Activated naive CD4-positive, alpha-beta T cell (primary cell): ENCODE data around the gene ITPK1.
"Not testable (repeated sequence)": the region's sequence is repeated elsewhere in the genome, so short reads cannot be mapped to it uniquely, and the experiment has no call there.

Experiments
- DNase-seq, 4 experiments: peaks; one replicate each; lab custom pipeline; 2025; lab: John Stamatoyannopoulos, UW

Gene ITPK1

DNA sequence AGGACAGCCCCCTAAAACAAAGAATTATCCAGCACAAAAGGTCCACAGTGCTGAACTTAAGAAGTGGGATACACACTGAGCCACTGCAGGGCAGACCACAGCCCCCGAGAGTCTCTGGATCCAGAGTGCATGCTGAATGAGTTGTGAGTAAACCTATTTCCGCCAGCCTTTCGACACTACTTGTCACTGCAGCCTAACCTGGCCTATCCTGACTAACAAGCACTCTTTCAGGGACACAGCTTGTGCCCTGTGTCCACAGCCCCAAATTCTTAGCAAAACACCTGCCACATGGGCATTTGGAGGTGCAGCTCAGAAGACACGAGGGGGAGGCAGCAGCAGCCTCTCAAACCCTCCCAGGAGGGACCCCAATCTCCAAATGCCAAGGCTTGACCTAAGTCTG, 31.3 kb downstream of the ITPK1 start:
- DNase-seq = no peak

DNA sequence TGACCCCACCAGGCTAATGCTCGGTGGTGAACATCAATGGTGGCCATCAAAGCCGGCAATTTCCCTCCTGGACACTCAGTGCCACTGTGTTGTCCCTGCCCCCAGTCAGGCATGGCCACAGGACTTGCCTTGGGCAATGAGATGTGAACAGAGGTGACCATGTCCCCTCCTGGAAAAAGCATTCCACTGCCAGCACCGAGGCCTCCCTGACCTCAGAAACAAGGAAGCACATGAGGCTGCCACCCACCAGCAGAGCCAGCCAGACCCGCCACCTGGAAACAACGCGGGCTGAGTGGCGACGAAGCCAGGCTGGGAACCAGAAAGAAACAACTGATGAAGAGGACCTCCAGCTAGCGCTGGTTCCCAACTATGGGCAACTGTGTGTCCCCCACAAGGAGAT, 31.8 kb downstream of the ITPK1 start:
- DNase-seq = no peak

DNA sequence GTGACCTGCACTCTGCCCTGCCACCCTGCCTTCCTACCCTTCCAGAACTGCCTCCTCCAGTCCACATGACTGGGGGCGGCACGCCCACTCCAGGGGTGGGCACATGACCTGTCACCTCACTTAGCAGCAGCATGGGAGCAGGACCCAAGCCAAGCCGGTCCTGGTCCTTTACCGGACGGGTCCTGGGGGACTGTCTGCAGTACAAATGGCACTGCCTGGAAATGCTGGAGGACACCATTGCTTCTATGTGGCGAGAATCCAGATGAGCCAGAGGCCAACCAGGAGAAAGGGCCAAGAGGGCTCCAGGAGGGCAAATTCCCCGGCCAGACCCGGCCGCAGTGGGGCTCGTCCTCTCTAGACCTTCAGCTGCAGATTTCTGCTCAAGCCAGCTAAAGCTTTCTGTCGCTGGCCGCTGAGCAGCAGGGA, 33.1 kb downstream of the ITPK1 start:
- DNase-seq = no peak

DNA sequence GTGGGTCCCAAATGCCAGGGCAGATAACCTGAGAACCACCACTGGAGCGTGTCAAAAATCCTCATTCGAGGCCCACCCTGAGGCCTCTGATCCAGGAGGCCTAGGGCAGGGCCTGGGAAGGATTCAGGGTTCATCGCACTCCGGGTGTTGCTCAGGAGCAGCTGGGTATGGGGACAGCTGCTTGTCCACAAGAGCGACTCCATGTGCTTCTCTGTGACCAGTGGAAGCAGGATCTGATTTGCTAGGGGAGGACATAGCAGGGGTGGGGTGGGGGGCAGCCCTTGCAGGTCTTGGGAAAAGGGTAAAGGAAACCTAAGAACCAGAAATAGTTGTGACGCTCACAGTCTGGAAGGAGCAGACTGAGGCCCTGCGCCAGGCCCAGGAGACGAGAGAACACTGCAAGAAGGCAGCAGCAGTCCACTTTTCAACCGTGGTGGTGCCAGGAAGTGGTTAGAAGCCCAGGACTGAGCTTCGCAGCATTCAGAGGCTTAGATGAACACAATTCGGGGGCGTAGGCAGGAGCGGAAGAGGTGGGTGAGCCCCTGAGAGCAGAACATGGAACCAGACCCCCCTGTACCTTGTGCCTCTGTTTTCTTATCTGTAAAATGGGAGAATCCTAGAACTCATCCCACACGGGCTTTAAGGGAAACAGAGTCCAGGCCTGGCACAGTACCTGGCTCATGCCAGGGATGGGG, 33.7 kb downstream of the ITPK1 start:
- peak in 1 of 4 experiments; percentile 4 for DNase-seq

DNA sequence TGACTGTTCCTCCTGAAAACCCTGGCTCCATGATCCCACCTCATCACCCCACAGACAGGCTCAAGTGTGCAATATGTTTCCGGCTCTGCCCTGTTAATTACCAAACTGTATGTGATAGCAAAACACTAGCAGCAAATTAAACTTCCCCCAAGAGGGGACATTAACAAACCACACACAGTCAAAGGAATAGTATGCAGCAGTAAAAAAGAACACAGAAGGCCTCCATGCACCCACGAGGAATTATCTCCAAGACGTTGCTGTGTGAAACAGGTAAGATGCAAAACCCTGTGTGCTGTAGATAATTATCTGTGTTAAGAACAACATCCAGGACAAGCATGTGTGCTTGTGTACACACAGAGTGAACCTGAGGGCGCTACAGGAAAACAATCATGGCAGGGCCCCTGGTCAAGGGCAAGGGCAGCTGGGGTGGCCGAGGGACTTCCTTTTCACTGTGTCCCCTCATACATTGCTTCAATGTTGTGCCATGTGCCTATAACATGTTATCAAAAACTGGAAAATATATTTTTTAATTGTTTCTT, 35.8 kb downstream of the ITPK1 start:
- no peak for DNase-seq

DNA sequence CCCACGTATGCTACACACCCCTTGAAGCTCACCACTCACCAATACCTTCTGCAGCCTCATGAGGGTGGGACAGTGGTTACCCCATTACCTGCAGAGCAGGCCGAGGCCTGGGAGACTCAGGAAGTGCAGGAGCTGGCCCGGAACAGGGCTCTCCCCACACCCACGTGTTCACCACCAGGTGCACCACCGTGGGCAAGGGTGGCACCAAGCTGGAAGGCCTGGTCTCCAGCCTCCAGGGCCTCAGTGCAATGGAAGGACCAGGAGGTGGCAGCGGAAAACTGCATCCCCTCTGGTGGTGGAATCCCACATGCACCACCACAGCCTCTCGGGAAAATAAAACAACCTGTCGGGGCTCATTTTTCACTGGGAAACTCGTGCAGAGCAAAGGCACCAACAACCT, 36.4 kb downstream of the ITPK1 start:
- no peak for DNase-seq

DNA sequence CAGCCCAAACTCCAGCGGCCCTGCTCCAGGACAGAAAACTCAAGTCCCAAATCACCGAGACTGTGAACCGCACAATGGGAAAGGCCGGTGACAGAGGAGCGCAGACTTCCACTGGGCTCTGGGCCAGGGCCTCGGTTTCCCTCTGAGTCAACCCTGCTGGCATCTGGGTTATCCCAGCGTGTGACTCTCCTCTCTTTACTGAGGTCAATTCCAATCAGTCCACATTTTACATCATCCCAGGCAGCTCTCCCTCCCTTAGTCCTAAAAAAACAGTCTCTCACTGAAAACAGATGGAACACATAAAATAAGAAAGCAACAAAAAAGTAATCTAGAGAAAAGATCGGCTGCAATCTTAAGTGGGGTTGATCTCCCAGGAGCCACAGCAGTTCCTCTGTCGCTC, 36.9 kb downstream of the ITPK1 start:
- no peak for DNase-seq

DNA sequence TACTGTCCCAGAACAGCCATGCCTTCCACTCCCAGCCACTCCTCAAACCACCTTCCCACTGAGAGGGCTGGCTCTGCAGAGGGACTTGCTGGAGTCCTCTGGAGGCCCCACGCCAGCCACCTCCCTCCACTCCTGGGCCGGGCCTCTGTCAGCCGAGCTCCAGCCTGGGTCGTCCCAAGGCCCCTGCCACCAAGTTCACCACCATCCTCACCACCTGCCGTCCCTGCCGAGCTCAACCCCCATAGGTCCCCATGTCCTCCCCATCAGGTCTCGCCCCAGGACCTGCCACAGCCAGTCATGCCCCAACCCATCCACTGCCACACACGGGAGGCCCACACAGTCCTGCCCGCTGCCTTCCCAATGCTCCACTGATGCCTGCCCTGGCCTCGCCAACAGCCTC, 39.0 kb downstream of the ITPK1 start:
- no peak for DNase-seq

DNA sequence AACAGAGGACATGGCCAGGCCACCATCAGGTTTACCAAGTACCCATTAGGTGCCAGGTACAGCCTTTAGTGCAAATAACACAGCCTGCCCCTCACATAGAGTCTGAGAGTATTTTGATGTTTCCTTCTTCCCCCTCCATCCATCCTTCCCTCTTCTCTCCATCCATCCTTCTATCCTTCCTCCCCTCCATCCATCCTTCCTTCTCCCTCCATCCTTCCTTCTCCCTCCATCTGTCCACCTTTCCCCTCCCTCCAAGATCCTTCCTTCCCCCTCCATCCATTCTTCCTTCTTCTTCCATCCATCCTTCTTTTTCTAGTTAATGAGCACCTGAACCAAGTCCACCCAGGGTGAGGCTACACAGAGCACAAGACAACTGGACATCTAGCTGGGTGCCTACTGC, 39.8 kb downstream of the ITPK1 start:
- DNase-seq = no peak

DNA sequence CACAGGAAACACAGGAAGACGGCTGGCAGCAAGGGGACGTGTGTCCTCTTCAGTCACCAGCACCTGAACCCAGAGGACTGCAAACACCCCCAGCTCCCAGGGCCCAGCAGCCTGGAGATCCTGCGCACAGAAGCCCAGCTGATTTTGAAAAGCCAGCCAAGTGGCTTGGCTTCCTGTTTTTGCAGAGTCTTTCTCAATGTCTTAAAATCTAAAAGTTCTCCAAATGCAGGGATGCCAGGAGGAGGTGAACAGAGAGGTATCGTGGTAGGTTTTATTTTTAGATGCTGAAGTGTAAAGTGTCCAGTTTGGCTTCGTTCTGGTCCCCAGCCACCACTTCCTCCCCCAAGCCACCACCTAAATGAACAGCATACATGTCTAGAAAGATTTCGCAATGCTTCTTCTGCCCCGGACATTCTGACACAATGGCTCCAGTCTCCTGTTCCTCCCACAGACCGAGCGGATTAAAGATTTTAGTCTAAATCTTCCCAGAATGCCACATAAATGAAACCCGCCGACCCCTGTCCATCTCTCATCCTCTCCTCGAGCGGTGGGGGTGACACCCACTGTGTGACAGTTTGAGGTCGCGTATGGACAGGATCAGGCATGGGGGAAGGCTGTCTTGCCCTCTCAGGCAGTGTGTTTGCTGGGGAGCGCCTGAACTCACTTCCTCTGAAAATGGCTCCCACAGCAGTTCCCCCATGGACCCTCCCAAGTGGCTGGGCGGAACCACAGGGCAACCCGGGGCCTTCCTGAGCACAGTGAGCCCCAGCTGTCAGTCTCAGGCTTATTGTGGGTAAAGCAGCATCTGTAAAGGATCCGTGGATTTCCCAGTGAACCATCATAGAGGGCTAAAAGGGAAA, 41.6 kb downstream of the ITPK1 start:
- DNase-seq = no peak

DNA sequence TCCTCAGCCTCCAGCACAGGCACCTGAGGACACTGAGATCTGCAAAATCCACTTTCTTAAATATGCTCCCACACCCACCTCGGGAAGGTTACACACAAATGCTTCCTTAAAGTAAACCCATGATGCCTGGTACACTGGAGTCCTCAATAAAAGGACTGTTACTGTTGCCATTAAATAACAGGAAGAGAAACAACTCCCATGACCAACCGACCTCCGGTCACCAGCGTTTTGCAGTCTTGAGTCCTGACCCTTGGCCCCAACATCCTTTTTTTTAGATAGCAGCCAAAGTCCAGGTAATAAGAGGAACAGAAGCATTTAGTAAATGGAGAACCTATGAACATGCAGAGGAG, 42.4 kb downstream of the ITPK1 start:
- DNase-seq = no peak

DNA sequence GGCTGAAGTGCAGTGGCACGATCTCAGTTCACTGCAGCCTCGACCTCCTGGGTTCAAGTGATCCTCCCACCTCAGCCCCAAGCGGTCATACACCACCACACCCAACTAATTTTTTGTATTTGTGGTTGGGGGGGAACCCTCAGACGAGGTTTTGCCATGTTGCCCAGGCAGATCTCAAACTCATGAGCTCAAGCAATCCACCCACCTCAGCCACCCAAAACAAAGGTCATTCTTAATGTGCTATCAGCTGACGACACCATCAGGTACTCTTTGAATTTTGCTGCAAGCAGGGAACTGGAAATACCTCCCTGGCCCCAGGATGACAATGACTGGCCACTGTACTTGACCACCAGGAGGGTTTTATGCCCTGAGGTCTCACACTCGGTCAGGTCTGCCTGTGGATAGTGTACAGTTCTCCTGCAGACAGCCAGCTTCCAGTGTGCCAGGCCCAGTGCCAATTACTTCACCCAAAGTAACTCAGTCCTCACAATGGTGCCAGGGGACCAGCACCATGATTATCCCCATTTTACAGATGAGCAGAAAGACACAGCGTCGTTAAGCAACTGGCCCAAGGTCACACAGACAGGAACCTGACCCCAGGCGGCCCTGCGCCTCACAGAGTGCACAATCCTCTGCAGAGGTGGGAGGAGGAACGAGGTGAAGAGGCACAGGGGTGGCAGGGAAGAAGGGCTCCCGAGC, 42.9 kb downstream of the ITPK1 start:
- DNase-seq = no peak

DNA sequence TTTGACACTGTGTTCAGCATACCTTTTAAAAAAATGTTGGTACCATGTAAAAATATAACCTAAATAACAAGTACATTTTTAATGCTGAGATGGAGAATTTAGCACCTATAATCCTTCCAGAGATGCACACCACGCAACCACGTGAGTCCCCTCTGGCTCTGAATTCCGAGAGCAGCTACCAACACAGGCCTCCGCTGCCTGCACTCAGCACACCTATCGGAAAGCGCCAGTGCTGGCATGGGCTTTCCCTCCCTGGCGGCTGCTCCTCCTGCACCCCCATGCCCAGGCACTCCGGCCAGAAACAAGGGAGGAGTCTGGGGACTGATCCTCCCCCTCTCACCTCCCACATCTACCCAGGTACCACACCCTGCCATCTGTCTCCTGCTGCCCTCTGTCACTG, 47.0 kb downstream of the ITPK1 start:
- no peak for DNase-seq

DNA sequence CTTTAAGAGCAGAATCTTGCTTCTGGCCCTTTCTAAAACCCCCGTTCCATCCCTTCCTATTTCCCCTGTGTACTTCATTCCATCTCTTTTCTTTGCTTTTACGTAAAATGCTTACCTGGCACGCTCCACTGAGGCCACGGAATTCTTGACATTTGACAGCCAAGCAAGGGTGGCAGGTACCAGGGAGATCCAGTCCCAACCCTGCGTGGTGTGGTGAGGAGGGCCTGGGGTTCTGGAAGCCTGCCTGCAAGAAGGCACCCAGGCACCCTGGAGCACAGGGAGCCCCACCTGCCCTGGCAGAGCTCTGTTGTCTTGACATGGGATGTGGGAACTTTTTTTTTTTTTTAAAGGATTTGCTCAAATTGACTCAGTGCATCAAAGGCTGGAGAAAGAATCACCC, 48.6 kb downstream of the ITPK1 start:
- no peak for DNase-seq

DNA sequence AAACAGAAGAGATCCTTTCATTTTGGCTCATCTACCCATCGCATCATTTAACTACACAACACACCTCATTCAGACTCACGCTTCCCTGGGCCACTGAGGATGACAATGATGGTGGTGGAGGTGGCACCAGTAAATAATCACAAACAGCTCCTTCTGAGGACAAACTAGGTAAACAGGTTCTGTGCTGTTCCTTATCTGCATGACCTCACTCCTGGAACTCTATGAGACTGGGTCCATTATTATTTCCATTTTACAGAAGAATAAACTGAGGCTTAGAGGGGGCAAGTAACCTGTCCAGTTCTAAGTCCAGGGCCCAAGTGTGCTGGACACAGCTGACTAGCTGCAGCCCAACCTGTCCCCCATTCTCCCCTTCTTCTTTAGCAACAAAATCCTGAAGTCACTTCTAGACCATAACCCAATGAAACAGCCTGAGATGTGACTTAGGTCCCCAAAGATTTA, 50.4 kb downstream of the ITPK1 start:
- DNase-seq = no peak

DNA sequence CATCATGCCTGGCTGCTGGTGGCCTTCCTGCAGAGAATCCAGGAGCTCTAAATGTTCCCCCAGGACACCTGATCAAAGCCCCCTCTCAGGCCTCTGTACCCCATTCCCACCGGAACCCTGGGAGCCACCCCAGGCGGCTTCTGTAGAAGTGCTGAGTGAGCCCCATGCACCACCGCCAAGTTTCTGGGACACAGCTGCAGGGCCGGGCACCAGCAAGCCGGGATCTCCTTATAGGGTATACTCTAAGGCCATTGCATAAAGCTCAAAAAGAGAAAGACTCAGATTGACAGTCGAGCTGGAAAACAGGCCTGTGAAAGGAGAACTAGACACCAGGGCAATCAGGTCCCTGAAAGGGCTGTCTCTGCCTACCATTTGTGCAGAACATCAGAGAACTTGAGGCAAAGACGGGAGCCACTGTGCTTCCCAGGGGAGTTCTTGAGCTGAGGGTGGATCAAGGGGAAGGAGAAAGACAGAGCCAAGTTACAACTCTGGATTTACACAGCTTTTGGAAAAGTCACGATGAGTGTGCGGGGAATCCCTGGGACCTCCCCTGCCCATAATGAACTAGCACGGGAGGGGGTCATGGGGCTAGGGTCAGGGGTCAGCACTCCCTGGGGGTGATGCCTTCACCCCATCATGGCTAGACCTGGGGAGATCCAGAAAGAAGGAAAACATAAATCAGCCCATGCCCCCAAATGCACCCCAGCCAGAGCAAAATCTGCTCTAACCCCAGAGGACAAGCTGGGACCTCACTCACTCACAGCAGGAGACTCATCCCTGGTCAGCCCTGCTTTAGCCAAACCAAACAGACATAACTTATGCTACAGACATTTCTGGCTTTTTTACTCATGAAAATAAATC, 51.1 kb downstream of the ITPK1 start:
- no peak for DNase-seq

DNA sequence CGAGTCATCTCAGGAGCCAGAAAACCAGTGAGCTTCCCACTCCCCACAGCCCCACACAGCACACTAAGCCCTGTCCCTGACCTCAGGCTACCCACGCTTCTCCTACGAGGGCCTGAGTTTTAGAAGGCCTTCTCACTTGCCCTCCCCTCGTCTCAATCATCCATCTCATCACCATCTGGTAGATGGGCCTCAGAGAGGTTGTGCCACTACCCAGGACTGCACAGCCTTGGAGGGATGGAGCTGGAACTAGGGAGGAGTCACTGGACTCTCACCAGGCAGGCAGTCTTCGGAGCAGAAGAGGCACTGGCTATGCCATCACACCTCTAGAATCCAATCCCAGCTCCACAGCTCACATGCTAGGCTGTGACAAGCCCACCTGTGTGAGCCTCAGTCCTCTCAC, 52.3 kb downstream of the ITPK1 start:
- DNase-seq = no peak

DNA sequence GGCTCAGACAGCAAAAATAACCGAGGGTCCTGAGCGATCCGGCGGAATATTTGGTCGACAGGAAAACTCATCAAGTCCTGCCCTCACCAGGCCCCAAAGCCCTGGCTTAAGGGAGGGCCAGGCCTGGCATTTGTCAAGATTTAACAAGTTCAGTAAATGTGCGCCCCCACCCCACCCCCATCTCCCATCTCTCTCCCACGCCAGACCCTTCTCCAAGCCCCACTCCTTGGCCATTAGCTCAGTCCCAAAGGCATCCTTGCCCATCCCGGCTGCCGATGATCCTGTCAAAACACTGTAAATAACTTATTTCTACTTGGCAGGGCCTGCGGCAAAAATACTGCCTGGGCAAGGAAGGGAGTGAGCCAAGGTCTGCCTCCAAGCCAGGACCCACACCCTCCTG, 52.8 kb downstream of the ITPK1 start:
- DNase-seq = no peak

DNA sequence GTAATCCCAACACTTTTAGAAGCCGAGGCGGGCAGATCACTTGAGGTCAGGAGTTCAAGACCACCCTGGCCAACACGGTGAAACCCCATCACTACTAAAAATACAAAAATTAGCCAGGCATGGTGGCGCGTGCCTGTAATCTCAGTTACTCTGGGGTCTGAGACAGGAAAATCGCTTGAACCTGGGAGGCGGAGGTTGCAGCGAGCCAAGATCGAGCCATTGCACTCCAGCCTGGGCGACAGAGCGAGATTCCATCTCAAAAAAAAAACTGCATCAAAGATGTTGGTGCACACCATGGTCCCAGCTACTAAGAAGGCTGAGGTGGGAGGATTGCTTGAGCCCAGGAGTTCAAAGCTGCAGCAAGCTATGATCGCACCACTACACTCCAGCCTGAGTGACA, 53.7 kb downstream of the ITPK1 start:
- DNase-seq = not testable (repeated sequence)

DNA sequence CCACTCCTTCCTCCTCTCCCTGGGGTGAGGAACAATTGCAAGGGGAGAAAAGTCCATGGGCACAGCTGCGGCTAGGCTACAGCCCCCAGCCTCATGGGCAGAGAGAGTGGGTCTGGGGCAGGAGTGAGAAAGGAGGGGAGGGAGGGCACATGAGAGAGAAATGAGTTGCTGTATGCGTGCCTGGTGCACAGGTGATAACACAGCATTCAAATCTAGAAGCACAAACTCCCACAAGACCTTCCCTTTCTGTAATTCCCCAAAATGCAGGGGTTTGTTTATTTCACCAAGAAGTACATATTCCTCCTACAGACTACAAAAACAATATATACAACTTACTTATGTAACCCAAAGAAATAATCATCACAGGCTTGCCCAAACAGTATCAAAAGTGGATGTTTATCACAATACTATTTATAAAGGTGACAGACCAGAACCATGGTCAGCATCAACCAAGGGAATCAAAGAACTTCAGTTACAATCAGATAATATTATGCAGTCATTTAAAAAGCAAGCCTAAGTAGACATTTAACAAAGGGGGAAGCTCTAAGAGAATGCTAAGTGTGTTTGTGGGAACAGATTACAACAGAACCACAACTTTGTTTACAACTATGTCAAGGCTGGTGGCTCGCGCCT, 54.2 kb downstream of the ITPK1 start:
- no peak for DNase-seq

DNA sequence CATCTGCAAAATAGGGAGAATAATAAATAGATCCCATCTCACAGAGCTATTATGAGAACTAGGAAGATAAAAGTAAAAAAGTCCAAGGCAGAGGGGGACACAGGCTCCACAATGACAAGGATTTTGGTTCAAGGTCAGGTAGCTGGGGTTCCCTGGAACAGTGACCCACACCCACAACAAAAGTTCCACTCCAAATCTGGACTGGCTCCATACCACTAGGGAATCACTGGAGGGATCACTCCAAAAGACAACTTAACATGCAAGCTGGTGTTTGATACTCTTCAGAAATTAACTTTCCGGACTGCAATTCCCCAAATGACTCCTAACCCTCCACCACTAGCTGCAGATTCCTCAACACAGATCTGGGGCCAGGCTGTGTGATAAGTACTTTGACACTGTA, 54.9 kb downstream of the ITPK1 start:
- DNase-seq = no peak
